Islet precursor cell (in vitro differentiated cells): ENCODE results near the gene TOMM40L.
A peak's percentile ranks its signal among the peaks of the same experiment; 100 is the strongest.

Experiments
- DNase-seq: peaks from one replicate; pipeline ENCODE4 v3.0.0-alpha.2; 2018

TOMM40L gene

DNA sequence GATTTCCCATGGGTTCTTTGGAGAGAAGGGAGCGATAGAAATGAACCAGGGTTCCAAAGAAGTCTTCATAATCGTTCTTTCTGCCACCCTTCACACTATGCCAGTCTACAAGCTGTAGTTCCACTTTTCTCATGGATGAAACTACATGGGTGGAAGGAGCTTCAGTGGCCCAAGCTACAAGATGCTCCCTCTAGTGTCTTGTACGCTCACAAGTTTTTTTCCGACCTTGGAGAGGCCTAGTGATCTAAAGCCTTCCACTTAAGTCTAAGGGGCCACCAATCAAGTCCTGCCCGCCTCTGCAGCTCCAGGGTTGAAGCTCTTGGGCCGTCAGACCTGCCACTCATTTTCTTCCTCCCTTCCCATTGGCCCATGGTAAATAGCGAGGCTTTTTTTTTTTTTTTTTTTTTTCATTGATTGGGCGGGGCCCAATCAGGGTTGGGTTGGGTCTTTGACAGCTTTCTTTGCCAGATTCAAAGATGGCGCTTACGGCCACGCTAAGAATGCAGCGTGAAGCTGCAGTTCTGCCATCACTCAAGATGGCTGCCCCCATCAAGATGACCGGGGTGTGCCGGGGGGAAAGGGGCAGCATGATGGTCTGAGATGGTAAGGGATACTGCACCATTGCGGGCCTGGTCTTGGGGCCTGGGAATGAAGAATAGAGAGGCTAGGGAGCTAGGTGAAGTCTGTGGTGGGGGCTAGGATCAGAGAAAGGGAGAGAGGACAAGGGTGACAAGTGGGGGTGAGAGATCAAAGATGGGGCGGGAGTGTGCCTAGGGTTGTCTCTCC, at the start of gene TOMM40L:
TSS of gene TOMM40L (plus strand) at position 527 of the 786 bp plus-strand sequence. CDS start 430 bp downstream, outside the sequence.
- DNase-seq = peak; percentile 98

DNA sequence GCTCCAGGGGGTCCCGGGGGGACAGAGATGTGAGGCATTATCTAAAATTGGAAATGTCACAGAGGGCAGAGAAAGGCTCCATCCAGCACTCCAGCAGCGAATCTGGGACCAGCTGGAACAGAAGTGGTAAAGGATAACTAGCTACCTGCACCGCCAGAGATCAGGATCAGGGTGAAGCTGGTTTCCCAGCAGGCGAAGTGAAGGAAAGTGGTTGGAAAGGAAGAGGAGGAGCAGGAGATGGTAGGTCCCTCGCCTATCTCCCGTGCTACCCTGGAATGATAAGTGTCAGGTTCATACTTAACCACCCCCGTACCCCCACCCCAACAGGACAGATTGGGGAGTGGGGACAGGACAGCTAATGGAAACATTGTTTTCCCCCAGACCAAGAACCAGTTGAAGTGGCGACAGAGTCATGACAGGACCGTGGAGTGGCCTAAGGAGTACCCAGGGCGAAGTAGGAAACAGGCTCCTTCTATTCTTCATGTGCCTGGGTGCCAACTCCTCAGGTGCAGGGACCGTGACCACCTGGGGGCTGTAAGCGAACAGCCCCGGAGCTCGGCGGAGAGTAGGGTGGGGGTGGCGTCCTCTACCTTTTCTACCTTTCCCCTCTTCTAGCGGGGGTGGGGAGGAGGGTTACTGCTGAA, 49.3 kb upstream of the TOMM40L start:
- DNase-seq = no peak

DNA sequence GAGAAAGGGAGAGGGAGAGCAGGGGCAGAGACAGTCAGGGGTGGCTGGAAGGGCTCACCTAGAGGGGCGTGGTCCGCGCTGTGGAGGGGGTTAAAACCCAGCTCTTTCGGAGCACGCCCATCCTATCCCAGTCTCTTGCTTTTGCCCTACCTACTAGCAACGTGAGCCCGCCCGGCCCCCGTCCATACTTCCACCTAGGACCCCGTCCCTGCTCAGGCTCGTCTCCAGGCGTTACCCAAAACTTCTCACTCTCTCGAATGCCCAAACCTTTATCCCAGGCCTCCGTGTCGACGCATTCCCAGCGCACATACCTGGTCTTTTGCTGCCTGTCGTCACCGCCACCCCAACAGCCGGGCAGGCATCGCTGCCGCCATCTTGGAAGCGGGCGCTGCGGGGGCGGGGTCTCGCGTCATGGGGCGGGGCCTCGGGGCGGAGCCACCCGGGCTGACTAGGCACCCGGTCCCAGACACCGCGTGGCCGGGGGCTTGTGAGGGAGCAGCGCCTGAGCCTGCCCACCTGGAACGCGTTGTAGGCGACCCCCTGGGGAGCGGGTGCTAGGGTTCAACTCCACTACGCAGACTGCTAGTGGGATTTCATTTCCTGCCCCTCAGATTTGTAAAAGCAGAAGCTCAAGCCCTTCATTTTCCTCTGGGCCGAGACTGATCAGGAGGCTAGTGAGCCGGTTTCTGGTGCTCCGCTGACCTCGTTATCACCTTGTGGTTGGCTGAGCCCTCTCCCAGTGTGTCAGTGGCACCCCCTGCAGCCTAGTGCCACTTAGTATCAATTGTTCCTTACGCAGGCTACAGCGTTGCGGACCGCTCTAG, 48.5 kb upstream of the TOMM40L start, which contains the start of gene B4GALT3:
TSS of gene B4GALT3 (minus strand) at position 396 of the 824 bp plus-strand sequence. CDS start 1,447 bp downstream, outside the sequence.
- DNase-seq = peak; percentile 96

DNA sequence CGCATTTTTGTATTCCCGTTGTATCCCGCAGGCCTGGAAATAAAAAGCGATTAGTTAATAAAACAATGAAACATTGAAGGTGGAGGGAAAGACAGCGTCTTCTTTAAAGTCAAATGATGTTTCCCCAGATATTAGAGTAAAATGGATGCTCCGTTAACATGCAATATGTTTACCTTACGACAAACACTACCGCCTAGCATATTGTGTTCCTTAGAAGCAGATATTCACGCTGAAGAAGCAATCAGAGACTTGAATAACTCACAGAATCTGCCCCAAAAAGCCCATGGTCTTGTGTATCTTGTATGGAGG, 48.0 kb upstream of the TOMM40L start:
- DNase-seq = no peak

DNA sequence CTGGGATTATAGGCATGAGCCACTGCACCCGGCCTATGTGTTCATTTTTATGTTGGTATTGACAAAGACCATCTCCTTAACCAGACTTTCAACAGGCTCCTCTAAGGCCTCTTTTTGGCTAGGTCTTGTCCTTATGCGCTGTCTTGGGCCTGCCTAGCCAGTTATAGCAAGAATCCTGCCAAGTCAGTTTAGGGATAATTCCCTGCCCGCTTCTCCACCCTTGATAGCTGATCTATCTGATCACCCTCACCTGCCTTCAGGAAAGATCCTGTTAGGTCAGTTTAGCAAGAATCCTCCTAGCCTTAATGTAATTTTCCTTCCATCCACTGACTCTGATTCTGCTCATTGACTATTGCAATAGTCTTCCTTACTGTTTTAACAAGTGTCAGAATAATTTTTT, 46.2 kb upstream of the TOMM40L start:
- DNase-seq = no peak

DNA sequence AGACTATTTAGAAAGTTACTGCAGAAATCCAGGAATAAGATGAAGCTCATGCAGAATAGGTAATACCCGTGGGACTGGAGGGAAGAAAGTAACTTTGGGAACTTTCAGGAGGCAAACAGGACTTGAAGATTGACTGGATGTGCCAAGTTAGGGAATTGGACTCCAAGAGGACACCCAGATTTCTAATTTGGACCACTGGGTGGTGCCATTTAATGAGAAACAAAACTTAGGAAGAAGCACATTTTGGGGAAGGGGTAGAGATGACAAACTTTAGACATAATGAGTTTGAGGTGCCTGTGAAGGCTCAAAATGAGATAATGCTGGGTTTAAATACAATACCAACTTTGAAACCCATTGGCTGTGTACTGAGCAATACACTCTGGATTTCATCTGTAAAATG, 45.2 kb upstream of the TOMM40L start:
- no peak for DNase-seq

DNA sequence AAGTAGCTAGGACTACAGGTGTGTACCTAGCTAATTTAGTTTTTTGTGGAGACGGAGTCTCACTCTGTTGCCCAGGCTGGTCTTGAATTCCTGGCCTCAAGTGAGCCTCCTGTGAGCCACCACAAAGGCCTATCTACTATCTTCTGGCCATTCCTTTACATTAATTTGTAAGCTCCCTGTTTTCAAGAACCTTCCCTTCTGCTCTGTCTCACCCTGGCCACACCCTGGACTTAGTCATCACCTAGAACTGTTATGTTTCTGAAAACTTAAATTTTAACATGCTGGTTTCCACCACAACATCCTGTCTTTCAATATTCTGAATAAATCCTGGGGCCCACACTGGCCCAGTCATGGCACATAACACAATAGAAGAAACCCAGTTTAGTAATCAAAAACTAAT, 43.6 kb upstream of the TOMM40L start:
- no peak for DNase-seq

DNA sequence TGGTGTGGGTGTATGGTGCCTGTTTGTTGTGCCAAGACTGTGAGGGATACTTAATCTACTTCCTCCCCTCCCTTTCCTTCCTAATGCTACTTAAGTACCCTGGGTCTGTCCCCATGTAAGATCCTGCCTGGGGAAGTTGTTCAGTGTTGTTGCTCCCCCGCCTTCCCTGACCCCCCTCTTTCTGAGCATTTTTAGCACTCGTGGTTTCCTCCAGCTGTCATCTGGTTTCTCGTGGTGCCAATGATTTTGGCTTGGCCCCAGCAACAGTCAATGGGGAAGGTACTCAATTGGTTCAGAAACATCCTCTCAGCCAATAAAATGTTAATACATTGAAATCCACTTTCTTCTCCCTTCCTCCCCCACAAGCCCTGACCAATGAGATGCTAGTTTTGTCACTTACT, 40.6 kb upstream of the TOMM40L start:
- DNase-seq = no peak

DNA sequence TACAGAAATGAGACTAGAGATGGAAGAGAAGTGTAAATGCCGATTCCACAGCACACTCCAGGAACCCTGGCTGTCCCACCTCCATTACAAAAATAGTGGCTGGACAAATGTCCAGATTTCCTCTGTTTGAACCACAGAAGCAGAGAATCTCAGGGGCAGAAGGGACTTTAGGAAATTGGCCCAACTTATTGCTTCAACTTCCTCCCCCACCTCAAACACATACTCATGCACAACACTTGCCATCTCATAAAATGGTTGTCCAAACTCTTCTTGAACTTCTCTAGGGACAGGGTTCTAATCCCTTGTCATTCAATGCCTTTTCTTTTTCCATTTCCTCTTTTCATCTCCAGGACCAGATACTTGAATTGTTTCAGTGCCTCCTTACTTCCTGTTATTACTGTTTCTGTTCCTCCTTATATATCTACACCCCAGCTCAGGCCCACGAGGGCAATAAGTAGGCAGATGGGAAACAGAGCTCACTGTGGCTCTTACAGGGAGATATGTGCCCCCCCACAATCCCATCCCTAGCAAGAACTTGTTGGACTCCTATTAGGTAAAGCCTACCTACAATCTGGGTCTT, 40.0 kb upstream of the TOMM40L start:
- DNase-seq = no peak

DNA sequence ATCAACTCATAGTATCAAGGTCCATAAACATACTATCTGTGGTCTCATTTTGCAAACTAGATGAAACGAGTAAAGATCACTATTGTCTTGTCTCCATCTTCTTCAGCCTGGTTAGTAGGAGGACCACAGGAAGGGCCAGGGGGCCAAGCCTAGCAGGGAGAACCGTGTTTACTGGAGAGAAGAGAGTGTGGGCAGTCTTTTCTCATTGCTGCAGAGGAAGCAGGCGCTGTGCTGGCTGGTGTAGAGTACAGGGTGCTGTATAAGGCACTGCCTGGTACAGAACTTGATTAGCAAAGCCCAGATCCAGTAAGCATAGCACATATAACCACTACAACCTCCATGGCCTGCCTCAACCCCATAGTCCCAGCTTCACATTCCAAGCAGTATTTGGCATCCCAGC, 38.5 kb upstream of the TOMM40L start:
- no peak for DNase-seq

DNA sequence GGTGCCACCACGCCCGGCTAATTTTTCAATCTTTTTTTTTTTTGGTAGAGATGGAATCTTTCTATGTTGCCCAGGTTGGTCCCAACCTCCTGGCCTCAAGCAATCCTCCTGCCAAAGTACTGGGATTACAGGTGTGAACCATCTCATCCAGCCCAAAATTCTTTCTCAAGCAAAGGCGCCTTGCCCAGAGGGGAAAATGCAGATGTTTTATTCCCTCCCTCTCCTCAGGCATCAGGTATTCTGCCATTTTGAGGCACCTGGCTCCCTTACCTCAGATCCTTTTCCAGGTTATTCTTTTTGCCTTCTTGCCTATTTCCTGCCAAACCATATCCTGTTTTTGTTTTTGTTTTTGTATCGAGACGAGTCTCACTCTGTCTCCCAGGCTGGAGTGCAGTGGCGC, 37.5 kb upstream of the TOMM40L start:
- no peak for DNase-seq

DNA sequence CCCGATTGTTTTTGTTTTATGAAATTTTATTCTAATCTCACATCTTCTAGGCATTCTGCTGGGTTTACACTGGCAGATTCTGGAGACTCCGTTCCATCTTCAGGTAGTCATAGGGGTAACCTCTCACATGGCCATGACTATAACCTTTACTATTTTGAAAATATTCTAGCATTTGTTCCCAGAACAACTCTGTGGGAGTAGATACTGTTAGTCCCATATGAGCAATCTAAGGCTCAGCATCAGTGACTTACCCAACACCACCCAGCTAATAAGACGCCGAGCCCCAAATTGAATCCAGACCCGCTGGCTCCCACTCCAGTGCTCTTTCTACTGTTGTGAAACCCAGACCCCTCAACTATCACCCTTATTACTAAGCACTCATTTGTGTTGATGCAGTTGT, 36.8 kb upstream of the TOMM40L start:
- no peak for DNase-seq

DNA sequence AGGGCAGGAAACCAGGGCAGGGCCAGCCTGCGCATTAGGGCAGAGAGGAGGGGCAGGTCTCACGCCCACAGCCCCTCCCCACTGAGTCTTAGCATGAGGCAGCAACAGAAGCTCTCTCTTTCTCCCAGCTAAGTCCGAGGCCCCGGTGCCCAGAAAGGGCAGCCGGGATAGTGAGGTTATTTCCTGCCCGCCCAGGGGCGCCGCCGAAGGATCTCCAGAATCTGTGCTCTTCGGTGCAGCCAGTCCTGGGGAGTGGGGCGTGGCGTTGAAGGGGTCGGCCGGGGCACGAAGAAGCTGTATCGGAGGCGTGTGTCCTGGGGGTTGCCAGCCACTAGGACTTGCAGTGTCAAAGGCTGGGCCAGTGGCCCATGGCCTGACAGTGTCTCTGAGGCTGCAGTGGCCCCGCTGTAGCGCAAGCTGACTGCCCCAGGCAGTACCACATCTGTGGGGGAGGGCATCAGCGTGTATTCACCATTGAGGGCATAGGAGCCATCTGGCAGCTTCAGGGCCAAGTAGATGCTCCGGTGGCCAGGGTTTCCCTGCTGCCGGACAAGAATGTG, 34.8 kb upstream of the TOMM40L start:
- DNase-seq = peak; percentile 56

DNA sequence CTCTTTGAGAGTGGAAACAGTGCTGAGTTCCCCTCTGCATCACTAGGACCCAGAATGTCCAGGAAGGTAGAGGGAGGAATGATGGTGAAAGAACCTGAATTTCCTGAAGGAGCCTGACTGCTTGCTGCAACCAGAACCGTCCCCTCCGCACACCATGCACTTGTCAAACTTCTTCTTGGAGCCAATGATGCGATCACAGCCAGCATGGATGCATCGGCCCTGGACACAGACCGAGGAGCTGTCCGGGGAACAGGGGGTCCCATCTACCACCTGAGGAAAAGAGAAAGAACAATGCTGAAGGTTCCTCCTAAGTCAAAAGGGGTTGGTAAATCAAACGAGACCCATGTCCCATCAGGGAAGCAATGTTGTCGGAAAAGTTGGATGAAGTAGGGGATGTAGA, 33.9 kb upstream of the TOMM40L start:
- DNase-seq = no peak

DNA sequence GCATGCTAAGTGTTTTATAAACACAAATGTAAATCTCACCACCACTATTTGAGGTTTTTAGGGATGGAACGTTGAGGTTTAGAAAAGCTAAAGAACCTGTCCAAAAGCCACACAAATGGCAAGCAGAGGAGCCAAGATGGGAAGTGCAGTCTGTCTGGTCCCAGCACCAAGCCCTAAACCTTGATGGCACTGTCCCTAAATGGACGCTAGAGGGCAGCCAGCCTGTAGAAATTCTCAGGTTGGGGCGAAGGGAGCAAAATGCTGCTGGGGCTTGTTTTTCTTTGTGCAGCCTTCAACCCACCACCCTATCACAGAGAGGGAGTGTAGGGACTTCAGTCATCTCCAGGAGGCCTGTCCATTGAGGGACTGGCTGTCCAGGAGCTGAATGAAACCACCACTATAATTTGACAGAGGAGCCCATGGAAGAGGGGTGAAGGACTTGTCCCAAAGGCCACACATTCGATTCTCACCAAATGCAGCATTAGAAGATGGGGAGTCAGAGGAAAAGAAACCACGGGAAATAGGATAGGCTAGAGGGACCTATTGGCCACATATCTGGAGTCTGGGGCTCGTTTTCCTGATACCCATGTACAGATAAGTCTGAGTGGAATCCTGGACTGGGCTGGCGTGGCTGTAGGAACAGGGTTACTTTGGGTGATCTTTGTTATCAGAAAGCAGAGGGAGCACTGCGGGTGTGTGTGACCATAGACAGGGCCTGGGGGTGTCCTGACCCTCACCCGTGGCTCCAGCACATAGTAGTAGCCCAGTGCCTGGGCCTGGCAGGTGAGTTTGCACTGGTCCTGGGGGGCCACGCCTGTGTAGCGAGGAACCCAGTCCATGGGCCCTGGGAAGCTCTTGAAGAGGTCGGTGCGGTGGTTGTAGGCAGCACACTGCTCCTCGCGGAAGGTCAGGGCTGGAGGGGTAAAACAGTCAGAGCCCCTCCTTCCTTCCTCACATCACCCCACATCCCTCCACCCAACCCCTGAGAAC, 33.1 kb upstream of the TOMM40L start:
- peak; percentile 85 for DNase-seq

DNA sequence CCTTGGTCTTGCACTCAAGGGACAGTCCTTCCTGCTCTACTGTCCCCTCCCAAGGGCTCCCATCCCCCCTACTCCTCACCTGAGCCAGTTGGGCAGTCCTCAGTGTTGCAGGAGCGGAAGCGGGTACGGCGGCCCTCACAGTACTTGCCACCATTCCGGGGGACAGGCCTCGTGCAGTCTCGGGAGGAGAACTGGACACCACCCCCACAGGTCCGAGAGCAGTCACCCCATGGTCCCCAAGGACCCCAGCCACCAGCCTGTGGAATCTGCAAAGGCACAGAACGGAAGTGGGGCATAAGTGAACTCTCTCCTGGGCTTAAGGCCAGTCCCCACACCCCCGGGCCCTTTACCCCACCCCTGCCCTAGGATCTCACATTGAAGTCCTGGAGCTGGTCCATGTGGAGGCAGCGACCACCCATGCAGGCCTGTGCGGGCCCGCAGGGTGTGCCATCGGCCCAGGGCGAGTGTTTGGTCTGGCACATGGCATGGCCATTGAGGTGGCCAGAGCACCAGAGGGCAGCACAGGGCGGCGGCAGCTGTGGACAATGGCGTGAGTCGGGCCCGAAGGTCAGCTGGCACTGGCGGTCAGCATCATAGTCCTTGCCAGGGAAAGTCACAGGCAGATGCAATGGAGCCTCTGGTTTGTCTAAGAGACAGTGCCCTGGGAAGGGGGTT, 32.2 kb upstream of the TOMM40L start:
- no peak for DNase-seq

DNA sequence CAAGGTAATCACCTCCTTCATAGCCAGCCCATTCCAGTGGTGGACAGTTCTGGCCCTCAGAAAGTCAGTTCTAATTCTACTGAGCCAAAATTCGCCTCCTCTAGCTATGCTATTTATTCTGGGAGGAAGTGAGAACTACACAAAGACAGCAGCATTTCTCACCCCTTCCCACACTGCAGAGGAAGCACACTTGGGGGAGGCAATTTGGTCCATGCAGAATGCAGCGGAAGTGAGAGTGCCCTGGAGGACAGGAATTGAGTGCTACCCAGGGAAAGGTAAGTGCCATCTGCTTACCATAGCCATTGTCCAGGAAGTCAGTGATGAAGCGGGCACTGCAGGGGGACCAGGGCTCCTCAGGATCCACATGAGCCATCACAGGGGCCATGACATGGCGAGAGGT, 30.7 kb upstream of the TOMM40L start:
- no peak for DNase-seq

DNA sequence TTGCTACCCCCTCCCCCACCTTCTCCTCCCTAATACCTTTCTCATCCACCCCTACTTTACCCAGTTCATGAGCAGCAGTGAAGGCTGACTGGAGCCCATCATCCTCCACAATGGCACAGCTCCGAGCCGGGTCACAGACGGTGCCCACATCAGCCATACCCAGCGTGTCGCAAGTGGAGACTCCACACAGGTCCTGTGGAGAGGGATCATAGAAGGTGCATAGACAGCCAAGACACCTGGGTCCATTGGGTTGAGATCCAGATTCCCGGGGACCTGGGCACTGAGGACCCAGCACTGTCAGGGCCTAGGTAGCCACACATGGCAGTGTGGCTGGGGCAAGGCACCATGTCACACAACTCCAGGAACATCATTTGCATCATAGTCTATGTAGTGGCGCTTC, 29.7 kb upstream of the TOMM40L start:
- DNase-seq = no peak

DNA sequence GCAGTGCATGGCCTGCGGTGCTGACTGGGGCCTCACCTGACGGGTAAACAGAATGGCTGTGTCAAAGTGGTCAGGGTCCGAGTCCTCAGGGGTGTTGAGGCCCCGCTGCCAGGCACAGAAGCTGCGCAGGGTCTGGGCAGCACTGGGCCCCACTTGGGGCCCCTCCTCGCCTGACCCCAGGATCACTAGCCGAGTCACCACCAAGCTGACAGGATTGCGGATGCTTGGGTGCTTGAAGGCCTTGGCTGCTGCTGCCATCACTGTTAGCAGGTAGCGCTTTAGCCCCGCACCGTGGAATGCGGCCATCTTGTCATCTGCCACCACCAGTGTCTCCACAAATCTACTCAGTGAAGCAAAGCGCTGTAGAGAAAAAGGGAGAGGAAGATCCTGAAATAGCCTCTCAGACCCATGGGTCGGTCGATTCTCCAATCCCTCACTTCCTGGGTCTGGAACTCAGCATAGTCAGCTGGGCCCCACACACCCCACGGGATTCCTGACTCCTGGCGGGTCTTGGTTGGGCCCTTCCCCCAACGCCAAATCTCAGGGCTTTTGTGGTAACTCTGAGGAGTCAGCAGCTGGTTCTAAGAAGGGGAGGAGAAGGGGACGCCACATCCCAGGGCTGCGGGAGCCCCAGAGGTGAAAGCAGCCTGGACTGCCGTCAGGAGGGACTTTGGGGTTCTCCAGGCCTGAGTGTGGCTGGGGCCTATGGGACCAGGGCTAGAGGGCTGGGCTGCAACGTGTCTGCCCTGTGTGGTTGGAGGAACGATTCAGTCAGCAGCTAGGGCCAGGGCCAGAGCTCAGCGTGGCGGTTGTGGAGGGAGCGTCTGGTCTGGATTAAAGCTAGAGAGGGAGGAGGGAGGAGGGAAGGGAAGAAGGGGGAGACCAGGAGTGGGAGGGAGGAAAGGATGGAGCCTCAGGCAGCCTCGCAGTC, 29.1 kb upstream of the TOMM40L start:
- DNase-seq = peak; percentile 83
